ENCODE data around the gene NECAB3.

- TF ChIP-seq EZH2 (IDR thresholded peaks at IDR 0.05; ENCODE audit: borderline replicate concordance, low read depth, low read length, severe bottlenecking) (no peak), JUN (IDR thresholded peaks at IDR 0.05; ENCODE audit: borderline replicate concordance, insufficient read depth, insufficient read length, low read depth) (no peak), GATA2 (IDR thresholded peaks at IDR 0.05; ENCODE audit: insufficient read depth, insufficient read length, low read depth, low read length) (no peak)
- TF ChIP-seq, protein P1, sequence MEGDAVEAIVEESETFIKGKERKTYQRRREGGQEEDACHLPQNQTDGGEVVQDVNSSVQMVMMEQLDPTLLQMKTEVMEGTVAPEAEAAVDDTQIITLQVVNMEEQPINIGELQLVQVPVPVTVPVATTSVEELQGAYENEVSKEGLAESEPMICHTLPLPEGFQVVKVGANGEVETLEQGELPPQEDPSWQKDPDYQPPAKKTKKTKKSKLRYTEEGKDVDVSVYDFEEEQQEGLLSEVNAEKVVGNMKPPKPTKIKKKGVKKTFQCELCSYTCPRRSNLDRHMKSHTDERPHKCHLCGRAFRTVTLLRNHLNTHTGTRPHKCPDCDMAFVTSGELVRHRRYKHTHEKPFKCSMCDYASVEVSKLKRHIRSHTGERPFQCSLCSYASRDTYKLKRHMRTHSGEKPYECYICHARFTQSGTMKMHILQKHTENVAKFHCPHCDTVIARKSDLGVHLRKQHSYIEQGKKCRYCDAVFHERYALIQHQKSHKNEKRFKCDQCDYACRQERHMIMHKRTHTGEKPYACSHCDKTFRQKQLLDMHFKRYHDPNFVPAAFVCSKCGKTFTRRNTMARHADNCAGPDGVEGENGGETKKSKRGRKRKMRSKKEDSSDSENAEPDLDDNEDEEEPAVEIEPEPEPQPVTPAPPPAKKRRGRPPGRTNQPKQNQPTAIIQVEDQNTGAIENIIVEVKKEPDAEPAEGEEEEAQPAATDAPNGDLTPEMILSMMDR (IDR thresholded peaks at IDR 0.05; ENCODE audit: extremely low read depth in 1 of 2, insufficient read depth in 1 of 2, low read depth in 1 of 2, low read length in 2 of 2): no peak
These were observed 44.2 kb downstream of the NECAB3 start for GRCh38 chr20:33629979-33630378.

Data from endothelial cell of umbilical vein (primary cell).